DOHH2 (cell line): Measurements from ENCODE around the gene NINJ1.

ENCODE experiments used
- EZH2phosphoT487 ChIP-seq: fragments of 200-600 bp; sonication (generic); IDR thresholded peaks from 2 replicates; pipeline ENCODE4 v1.6.1; 2017; ENCODE audit warnings: borderline replicate concordance, mild to moderate bottlenecking, antibody characterized with exemption, low read length, moderate library complexity, mixed read lengths
- TF ChIP-seq, protein P1 (sequence below): fragments of 200-600 bp; sonication (generic); IDR thresholded peaks from one replicate; pipeline ENCODE4 v1.5.1; 2014; ENCODE audit warnings: antibody characterized with exemption, mild to moderate bottlenecking, low read depth, low read length; ENCODE audit not compliant: poor library complexity, severe bottlenecking

DNA sequence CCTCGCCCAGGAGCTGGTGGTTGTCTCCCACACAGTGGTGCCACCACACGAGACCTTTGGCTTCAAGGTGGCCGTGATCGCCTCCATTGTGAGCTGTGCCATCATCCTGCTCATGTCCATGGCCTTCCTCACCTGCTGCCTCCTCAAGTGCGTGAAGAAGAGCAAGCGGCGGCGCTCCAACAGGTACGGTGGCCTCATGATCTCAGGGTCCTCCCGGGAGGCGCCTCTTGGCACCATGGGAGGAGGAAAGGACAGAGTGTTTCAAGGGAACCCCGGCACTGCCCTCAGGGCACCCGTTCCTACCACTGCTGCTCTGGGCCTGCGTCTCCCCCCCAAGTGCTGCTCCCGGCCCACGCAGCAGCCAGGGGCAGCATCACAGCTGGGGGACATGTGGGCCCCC is 56.2 kb downstream of the NINJ1 start:
- TF ChIP-seq, protein P1, sequence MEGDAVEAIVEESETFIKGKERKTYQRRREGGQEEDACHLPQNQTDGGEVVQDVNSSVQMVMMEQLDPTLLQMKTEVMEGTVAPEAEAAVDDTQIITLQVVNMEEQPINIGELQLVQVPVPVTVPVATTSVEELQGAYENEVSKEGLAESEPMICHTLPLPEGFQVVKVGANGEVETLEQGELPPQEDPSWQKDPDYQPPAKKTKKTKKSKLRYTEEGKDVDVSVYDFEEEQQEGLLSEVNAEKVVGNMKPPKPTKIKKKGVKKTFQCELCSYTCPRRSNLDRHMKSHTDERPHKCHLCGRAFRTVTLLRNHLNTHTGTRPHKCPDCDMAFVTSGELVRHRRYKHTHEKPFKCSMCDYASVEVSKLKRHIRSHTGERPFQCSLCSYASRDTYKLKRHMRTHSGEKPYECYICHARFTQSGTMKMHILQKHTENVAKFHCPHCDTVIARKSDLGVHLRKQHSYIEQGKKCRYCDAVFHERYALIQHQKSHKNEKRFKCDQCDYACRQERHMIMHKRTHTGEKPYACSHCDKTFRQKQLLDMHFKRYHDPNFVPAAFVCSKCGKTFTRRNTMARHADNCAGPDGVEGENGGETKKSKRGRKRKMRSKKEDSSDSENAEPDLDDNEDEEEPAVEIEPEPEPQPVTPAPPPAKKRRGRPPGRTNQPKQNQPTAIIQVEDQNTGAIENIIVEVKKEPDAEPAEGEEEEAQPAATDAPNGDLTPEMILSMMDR, result no peak
- TF ChIP-seq EZH2phosphoT487, result no peak
